22Rv1 (cell line): ENCODE measurements around the gene SETX.

Experiments used
- H3K27ac ChIP-seq: fragments of 450-650 bp; 2 replicates; pipeline ENCODE4 v1.5.1; 2017
- ZFX ChIP-seq: fragments of 450-650 bp; IDR thresholded peaks from 2 replicates; pipeline ENCODE4 v1.6.1; 2017; ENCODE audit warnings: antibody characterized with exemption, borderline replicate concordance
- TF ChIP-seq, protein P1 (sequence below): fragments of 450-650 bp; IDR thresholded peaks from 2 replicates; pipeline ENCODE4 v1.5.1; 2017; ENCODE audit warnings: mild to moderate bottlenecking

The SETX gene

DNA sequence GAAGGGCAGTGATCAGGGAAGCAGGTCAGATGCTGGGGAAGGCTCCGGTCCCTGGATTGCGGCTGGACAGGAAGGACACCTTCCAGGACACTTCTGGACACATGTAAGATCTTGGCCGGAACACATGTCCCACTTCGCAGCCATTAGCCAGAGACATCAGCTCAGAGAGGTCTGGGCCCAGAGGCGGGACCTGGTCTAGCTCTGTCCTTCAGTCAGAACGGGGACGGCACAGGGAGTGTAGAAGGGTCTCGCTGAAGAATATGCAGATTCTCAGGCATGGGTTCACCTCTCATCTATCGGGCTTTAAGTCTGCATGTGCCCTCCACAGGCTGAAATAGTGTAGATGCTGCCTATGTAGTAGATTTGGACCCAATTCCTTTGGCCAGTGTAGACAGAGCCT, 119.7 kb downstream of the SETX start:
- H3K27ac ChIP-seq, result no peak overlapping the region
- TF ChIP-seq, protein P1, sequence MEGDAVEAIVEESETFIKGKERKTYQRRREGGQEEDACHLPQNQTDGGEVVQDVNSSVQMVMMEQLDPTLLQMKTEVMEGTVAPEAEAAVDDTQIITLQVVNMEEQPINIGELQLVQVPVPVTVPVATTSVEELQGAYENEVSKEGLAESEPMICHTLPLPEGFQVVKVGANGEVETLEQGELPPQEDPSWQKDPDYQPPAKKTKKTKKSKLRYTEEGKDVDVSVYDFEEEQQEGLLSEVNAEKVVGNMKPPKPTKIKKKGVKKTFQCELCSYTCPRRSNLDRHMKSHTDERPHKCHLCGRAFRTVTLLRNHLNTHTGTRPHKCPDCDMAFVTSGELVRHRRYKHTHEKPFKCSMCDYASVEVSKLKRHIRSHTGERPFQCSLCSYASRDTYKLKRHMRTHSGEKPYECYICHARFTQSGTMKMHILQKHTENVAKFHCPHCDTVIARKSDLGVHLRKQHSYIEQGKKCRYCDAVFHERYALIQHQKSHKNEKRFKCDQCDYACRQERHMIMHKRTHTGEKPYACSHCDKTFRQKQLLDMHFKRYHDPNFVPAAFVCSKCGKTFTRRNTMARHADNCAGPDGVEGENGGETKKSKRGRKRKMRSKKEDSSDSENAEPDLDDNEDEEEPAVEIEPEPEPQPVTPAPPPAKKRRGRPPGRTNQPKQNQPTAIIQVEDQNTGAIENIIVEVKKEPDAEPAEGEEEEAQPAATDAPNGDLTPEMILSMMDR, result no peak
- TF ChIP-seq ZFX, result no peak

DNA sequence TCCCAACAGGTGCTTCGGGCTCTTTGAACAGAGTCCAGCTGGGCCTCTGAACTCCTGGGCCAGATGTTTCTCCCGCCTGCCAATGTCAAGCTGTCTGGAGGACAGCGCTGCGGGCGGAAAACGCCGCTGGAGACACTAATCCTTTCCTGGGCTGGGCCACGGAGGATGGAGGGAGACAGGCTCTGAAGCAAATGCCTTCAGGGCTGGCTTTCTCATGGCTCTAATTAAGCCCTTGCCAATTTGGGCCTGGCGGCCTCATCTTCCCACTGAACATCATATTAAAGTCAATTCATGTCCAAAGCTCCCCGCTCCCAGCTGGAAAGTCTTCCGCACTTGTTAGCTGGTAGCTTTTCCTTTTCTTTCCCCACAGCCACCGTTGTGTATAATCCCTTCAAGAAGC, 120.3 kb downstream of the SETX start:
- no peak overlapping the region for H3K27ac ChIP-seq
- TF ChIP-seq, protein P1, result no peak
- TF ChIP-seq ZFX, result no peak

DNA sequence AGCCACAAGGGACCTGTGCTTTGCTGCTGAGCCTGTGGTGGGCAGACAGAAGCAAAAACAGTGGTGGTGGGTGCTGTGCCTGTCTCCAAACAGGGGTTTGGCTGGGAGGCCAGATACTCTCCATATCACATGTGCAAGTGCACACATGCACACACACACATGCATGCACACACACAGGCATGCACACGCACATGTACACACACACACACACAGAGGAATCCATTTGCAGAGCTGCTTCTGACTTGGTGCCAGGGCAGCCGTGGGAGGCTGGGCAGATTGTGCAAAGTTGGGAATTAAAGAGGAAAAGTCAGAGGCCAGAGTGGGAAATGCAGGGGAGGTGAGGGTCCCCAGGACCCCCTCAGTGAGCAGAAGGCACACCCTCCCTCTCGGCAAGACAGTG, 121.6 kb downstream of the SETX start:
- TF ChIP-seq, protein P1, result no peak
- no peak for TF ChIP-seq ZFX
- no peak overlapping the region for H3K27ac ChIP-seq

DNA sequence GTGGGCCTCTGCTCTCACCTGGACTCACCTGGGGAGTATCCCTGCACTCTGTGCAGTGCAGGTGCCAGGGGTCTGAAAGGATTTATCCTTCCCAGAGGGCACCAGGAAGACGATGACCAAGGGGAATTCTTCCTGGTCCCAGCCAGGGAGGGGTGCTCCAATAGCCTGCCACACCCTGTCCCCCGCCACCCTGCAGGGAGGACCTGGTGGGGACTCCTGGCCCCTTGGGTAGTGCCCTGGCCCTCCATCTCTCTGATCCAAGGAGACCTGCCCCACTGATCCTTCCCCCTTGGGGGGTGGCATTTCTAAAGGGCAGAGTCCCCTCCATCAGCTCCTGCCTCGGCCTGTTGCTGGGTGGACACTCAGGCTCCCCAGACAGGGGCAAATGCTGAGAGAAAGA, 122.3 kb downstream of the SETX start:
- TF ChIP-seq, protein P1, result no peak
- no peak for TF ChIP-seq ZFX
- H3K27ac ChIP-seq, result no peak overlapping the region

DNA sequence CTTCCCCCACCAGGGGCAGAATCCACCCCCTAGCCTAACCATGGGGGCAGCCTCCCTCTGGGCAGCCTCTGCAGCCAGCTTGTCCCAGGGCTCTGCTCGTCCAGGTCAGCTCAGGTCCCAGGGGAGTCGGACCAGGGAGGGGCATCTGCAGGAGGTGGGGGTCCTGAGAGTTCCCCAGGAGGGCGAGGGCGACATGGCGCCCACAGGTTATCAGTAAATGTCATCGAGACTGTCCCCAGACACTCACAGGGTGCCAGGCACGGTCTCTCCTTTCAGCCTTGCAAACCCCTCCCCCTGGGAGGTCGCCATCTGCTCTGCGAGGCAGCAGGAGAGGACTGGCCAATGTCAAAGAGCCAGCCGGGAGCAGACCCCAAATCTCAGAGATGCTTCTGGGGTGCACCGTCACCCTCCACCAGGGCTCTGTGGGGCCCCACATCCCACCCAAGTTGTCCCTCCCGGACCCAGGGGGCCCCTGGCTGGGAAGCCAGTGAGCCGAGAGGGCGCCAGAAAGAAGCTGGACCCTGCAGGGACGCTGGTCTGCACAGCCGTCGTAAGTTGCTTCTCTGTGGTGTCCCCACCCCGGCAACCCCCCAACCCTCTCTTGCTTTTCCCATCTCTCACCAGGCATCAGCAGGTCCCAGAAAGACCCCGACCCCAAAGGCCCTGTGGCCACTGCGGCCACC, 123.6 kb downstream of the SETX start:
- H3K27ac ChIP-seq, result no peak overlapping the region
- TF ChIP-seq ZFX, result no peak
- TF ChIP-seq, protein P1, result no peak

DNA sequence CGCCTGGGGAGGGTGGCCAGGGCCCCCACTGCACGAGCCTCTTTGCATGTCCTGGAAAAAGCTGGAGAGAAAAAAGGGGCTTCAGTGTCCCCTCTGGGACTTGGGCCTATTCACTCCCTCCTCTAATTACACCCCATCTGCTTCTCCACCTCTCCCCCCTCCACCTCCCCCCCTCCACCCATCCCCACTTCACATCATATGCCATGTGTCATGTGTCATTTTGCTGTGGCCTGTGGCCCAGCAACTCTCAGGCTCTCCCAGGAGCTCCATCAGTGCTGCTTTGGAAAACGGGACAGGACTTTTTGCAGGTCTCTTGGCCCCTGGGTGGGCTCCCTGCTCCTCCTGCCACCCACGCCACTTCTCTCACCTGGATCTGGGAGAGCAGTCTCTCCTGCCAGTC, 124.2 kb downstream of the SETX start:
- no peak overlapping the region for H3K27ac ChIP-seq
- no peak for TF ChIP-seq ZFX
- TF ChIP-seq, protein P1, result no peak

DNA sequence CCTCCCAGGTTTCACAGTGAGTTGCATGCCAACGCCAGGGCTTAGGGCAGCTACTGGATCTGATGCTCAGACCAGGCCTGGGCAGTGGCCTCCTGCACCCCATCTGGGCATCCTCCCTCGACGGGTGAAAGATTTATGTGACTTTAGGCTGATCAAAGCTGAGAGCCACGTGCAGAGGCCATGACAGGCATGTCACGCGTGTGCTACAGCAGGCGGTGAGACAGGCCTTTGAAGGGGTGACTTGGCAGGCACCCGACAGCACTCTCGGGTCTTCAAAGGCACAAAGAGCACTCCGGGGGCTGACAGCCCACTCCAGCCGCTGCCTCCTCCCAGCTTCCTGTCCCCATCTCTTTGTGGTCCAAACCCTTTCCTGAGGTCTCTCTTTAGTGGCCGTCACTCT, 126.7 kb downstream of the SETX start:
- TF ChIP-seq, protein P1, result no peak
- TF ChIP-seq ZFX, result no peak

More for the DNA sequence above, 126.7 kb downstream of the SETX start:
- no peak overlapping the region for H3K27ac ChIP-seq
